Frontal cortex (tissue), 4 donors: ENCODE data around the gene DBT. TPM values are rescaled to one million over a fixed set of nuclear protein-coding genes. Genes with fewer than 3 reads are reported as not detected.
"Not testable (repeated sequence)": the region's sequence is repeated elsewhere in the genome, so short reads cannot be mapped to it uniquely, and the experiment has no call there.

Source experiments
- DNase-seq, 2 donors: peaks; one replicate each; pipeline ENCODE4 v3.0.0; 2012; ENCODE audit warnings: low spot score in 2 of 2
- FAIRE-seq: peaks from 2 replicates; lab custom pipeline; 2012; peaks lifted over from hg19 to GRCh38; lab: Jason Lieb, UNC
- total RNA-seq: library from RNA; depleted of rRNA; stranded (reverse); fragments of >200 nt; gene quantifications from one replicate; pipeline ENCODE4 v1.2.3, GENCODE V29; 2014
- donor health status: control.
- donor health status: control.
- donor health status: control.

The DBT gene
- total RNA-seq, 1 donor from 2014 or later: 6.5 TPM

DNA sequence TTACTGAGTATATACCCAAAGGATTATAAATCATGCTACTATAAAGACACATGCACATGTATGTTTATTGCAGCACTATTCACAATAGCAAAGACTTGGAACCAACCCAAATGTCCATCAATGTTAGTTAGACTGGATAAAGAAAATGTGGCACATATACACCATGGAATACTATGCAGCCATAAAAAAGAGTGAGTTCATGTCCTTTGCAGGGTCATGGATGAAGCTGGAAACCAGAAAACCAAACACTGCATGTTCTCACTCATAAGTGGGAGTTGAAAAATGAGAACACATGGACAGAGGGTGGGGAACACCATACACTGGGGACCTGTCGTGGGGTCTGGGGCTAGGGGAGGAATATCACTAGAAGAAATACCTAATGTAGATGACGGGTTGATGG is 44.0 kb downstream of the DBT start:
- not testable (repeated sequence) for DNase-seq, FAIRE-seq

DNA sequence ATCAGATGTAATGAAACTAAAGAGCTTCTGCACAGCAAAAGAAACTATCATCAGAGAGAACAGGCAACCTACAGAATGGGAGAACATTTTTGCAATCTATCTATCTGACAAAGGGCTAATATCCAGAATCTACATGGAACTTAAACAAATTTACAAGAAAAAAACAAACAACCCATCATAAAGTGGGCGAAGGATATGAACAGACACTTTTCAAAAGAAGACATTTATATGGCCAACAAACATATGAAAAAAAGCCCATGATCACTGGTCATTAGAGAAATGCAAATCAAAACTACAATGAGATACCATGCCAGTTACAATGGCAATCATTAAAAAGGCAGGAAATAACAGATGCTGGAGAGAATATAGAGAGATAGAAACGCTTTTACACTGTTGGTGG is 44.5 kb downstream of the DBT start:
- not testable (repeated sequence) for DNase-seq, FAIRE-seq

DNA sequence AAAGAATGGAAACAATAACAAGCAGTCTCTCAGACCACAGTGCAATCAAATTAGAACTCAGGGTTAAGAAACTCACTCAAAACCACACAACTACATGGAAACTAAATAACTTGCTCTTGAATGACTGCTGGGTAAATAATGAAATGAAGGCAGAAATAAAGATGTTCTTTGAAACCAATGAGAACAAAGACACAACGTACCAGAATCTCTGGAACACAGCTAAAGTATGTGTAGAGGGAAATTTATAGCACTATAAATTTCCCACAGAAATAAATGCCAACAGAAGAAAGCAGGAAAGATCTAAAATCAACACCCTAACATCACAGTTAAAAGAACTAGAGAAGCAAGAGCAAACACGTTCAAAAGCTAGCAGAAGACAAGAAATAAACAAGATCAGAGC is 46.9 kb downstream of the DBT start:
- not testable (repeated sequence) for FAIRE-seq

DNA sequence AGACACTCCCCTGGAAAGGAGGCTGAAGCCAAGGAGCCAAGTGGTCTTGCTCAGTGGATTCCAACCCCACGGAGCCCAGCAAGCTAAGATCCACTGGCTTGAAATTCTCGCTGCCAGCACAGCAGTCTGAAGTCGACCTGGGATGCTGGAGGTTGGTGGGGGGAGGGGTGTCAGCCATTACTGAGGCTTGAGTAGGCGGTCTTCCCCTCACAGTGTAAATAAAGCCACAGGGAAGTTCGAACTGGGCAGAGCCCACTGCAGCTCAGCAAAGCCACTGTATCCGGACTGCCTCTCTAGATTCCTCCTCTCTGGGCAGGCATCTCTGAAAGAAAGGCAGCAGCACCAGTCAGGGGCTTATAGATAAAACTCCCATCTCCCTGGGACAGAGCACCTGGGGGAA is 49.6 kb downstream of the DBT start:
- FAIRE-seq, DNase-seq: not testable (repeated sequence)

More for the DNA sequence above, 46.9 kb downstream of the DBT start:
- not testable (repeated sequence) for DNase-seq

DNA sequence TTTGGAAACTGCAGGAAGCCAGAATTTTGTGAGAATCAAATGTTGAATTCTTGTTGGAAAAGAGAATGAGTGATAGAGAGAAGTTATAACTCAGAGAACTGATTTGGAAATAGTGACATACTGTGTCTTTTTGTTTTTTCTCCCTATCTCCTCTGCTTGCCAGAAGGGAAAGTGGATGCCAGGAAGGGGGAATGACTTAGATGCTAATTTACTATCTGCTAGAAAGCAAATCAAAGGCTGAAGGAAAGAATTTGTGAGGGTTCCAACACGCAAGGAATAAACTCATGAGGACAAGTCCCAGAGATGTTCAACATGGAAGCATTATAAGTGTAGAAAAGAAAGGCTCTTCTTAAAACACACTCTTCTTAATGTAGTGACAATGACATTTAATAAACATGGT is 51.0 kb downstream of the DBT start:
- FAIRE-seq: no peak

DNA sequence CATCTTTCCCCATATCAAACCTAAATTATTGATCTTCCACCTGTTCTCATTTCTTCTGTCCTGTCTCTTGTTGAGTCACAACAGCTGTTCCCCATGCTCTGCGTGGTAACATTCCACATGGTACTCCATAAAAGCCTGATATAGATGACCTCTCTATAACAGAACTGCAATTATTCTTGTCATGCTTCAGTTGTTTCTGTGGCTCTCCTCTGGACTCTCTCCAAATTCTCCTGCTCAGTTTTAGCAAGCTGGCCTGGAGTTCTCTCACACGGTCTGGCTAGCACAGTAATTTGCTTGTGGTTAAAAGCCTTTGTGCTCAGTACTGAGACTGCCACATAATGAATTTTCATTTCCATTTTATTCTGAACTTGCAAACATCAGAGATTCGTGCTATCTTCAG is 61.0 kb downstream of the DBT start:
- FAIRE-seq (no peak), DNase-seq (peak; percentile 28 to 31)

More for the DNA sequence above, 51.0 kb downstream of the DBT start:
- no peak for DNase-seq

DNA sequence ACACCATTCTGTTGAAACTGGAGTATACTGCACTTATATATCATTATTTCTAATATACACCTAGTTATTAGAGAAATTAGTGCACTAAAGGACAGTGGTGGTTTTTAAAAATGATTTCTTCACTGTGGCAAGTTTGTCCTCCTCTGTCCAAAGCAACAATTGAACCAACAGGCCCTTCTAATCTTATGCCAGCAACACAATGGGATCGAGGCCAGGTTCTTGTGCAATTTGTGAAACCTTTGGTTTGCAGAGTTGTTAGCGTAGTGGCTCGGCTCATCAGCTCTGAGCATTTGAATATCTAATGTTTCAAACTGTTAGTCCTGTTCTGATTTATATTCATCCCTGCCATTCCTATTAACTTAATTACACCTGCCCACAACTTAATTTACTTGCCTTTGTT is 61.7 kb downstream of the DBT start:
- DNase-seq (no peak), FAIRE-seq (no peak)

DNA sequence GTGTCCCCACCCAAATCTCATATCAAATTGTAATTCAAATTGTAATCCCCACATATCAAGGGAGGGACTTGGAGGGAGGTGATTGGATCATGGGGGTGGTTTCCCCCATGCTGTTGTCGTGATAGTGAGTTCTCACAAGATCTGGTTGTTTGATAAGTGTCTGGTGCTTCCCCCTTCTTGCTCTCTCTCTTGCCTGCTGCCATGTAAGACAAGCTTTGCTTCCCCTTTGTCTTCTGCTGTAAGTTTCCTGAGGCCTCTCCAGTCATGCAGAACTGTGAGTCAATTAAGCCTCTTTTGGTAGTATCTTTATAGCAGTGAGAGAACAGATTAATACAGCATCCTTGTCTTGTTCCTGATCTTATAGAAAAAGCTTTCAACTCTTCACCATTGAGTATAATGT is 65.1 kb downstream of the DBT start:
- FAIRE-seq (no peak), DNase-seq (no peak)

DNA sequence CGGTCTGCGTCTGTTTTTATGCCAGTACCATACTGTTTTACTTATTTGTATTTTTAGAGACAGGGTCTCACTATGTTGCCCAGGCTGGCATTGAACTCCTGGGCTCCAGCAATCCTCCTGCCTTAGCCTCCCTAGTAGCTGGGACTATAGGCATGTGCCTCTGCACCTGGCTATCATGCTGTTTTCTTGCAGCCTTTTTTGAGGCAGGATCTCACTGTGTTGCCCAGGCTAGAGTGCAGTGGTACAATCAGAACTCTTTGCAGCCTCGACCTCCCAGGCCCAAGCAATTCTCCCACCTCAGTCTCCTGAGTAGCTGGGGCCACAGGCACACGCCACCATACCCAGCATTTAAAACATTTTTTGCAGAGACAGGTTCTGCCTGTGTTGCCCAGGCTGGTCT is 66.3 kb downstream of the DBT start:
- DNase-seq (no peak), FAIRE-seq (no peak)

DNA sequence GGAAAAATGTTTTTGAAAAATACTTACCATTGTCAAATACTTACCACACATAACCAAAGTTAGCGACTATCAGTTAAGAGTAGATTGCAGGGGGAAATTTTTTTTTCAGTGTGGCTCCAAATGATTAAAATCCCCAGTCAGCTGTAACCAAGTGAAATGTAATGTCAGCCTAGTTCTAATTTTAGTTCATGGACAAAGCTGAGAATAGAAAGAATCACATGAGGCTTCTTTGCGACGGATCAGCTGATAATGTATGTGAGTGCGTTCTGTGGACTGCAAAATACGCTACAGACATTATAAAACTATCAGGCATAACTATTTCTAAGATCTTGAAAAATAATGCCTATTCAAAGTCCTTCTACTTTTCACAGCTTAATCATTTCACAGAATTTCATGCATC is 71.5 kb downstream of the DBT start, which contains the start of gene LRRC39:
LRRC39 (minus strand) TSS at position 166 of the 400 bp plus-strand sequence. CDS start 9,740 bp downstream, outside the sequence.
- DNase-seq (peak in 1 of 2 donors; percentile 16), FAIRE-seq (no peak)

DNA sequence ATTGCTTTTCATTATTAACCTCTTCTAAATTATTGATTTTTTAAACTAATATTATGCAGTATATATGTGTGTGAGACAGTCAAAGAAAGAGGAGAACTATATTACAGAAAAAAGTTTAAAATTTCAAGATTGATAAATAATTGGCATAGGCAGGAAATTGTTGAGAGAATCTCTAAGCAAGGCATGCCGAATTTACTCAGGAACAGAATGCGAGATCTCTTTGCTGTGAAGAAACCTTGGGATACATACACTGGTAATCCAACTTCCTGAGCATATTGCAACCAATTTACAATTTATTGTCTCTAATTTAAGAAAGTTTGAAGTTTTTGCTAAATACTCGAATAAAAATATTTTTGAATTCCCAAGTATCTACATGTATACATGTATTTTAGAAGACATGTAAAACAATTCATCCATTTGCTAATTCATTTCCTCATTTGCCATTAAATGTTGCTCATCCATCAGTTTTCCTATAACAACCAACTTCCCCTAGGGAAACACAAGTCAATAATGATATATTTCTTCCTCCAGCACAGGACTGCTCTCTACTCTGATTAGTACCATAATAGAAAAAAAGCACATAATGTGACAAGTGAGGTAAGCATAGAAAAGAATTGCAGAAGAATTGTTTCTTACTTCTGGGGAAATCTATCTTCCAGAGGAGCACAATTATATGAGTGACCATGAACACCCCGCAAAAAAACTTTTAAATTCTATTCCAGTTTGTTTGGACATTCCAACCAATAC is 72.2 kb downstream of the DBT start:
- no peak for DNase-seq
- FAIRE-seq: no peak

DNA sequence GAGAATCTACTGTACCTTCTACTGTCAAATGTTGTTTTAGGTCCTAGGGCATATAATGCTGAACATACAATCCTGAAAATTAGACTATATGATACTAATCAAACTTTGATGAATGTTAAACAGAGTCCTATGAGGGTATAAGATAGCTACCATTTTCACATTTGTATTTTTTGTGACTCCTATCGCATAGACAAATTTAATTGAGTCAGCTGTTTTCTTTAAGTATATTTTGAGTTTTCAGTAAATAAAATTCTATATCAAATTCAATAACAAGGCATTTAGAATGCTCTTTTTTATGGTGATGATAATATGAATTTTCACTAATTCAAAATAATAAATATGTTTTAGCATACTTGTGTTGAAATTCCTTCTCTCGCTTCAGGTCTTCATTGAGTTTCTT is 81.6 kb downstream of the DBT start:
- no peak for DNase-seq
- no peak for FAIRE-seq

DNA sequence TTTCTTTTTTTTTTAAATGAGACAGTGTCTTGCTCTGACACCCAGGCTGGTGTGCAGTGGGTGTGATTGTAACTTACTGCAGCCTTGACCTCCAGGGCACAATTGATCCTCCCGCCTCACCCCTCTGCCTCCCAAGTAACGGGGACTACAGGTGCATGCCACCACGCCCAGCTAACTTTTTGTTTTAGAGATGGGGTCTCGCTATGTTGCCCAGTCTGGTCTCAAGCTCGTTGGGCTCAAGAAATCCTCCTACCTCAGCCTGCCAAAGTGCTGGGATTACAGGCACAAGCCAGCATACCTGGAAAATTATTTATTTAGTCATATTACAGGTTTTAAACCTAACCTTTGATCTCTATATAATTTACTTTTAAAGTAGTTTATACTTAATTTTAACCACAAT is 84.9 kb downstream of the DBT start:
- DNase-seq (no peak), FAIRE-seq (no peak)

DNA sequence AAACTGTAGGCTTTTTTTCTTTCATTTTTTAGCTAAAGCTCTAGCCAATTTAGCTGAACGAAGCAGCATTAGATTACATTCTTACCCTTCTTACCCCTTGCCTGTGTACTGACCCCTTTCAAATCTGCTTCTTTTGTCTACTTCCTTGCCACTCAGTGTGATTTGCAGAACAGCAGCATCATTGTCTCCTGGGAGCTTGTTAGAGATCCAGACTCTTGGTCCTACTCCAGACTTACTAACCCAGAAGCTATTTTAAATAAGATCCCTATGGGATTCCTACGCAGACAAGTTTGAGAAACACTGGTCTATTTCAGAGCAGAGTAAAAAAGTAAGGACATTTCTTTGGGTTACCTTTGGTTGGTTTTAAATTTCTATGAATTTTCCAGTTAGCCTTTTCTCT is 85.4 kb downstream of the DBT start:
- FAIRE-seq (no peak), DNase-seq (no peak)

DNA sequence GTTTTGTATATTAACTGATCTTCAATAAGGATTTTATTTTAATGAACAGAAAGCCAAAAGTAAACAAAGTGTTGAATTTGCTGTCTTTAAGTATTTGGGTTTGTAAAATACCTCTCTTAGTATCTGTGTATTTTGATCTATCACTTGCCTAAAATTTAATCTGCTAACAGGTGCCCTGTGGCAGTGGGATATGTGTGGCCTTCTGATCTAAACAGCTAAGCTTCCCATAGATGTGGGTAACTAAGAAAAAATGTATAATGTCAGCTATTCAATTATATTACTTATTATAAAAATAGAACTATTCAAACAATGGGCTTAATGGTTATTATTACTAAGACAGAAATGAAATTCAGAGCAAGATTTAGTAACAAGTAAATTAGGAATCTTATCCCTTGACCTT is 86.8 kb downstream of the DBT start:
- DNase-seq (no peak), FAIRE-seq (no peak)

DNA sequence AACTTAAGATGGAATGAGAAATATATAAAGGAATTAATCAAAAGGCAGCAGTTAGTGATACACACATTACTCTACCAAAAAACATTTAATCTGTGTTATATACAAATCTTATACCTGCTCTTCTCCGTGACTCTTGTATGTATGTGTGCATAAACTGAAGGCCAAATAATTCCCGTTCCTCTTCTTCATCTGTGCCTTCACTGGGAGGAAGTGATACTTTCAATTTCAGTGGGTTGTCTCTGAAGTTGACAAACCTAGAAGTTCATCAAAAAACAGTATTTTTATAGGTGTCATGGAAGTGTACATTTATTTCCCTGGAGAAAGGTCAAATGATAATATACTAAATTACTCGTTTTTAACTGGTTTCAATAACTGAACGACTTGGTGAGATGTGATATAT is 97.4 kb downstream of the DBT start:
- DNase-seq (no peak), FAIRE-seq (no peak)

DNA sequence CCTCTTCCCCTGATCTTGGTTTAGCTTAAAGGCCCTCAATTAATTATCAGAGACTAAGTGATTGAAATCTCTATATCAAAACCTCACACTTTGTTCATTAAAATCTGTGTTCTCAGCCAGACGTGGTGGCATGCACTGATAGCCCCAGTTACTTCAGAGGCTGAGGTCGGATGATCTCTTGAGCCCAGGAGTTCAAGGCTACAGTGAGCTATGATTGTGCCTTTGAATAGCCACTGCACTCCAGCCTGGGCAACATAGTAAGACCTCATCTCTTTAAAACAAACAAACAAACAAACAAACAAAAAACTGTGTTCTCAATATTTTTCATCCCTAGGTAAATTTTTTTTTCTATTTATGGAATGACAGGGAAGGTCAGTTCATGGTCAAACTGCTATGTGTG is 98.0 kb downstream of the DBT start:
- DNase-seq (no peak), FAIRE-seq (no peak)

DNA sequence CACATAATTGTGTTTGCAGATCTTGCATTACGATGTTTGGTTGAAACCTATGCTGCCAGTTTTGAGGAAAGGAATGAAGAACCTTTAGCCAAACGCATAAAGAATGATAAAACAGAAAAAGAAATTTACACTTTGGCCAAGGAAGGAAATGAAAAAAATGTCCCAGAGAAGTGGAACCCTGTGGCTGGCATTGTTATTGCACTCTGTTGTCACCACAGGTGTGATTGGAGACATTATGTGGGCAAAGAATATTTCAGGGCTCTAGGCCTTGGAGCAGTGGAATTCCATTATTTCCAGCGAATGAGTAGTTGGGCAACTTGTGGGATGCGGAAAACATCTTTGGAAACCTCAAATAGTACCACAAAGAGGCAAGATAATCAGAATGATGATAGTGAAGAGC is 101.8 kb downstream of the DBT start:
- FAIRE-seq: no peak
- DNase-seq: no peak

DNA sequence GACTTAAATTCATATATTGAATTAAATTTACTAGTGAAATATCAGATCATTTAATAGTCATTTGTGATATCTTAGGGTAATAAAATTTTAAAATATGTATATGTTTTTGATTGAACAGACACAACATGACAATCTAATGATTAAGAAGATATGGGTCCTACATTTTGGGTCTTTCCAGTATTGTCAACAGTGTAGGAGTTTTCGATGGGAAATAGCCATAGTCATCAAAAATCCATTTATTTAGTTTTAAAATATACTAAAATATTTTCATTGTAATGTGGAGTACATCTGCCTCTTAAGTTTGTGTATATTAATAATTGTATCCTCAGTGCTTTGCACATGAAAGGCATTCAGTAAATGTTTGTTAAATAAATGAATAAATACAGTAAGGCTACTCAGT is 102.7 kb downstream of the DBT start:
- FAIRE-seq (no peak), DNase-seq (no peak)

DNA sequence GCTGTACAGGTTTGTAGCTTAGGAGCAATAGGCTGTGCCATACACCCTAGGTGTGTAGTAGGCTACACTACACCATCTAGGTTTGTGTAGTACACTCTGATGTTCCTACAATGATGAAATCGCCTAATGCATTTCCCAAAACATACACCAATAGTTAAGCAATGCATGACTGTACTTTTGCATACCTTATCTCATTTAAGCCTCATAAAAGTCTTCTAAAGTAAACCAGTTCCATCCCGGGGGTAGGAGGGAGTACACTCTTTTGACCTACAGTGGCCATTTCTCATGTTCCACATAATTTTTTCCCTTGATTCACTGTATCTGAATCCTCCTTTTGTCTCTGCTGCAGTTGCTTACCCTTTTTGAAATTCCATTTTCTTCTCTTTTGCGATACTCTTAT is 104.5 kb downstream of the DBT start:
- DNase-seq: no peak
- FAIRE-seq: no peak

DNA sequence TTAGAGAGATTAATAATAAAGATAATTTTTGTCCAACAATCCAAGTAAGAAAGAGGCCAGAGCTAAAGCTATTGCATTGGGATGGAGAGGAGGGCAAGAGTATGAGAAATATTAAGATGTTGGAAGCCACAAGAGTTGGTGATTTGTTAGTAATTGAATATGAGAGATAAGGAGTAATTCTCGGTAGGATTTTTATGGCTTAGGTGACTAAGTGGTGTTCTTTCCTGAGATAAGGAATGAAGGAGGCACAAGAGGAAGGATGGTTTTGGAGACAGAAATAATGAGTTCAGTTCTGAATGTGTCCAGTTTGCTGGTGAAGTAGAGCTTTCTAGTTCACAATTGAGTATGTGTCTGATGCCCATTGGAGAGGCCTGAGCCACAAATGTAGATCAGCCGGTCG is 107.3 kb downstream of the DBT start:
- DNase-seq (no peak), FAIRE-seq (no peak)

DNA sequence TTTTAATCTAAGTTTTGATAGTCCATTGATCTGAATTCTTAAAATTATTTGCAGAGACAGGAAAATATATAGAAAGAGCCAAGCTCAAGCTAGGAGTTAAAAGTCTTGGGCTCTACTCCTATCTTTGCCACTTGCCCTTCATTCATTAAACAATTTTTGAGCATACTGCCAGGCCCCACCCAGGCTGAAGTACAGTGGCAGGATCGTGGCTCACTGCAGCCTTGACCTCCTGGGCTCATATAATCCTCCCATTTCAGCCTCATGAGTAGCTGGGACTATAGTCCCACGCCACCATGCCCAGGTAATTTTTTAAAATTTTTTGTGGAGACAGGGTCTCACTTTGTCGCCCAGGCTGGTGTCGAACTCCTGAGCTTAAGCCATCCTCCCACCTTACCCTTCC is 108.4 kb downstream of the DBT start:
- DNase-seq (no peak), FAIRE-seq (no peak)
